H1 (cell line): ENCODE measurements around the gene ZNF483. TPM values are rescaled to one million over a fixed set of nuclear protein-coding genes. Genes with fewer than 3 reads are reported as not detected.

Experiments used
- CTCF ChIA-PET: fragments of 300-600 bp; sonication (Branson Sonifier 250); formaldehyde crosslinking; loops from one replicate; lab custom pipeline; 2021; ENCODE audit not compliant: partially characterized antibody; lab: Charles Lee
- POLR2A ChIA-PET: fragments of 300-600 bp; sonication (Branson Sonifier 250); formaldehyde crosslinking; loops from one replicate; lab custom pipeline; 2021; ENCODE audit warnings: inconsistent platforms; ENCODE audit not compliant: partially characterized antibody; lab: Charles Lee
- DNase-seq, 2 experiments: peaks; one replicate each; pipeline versions ENCODE4 v3.0.0 to v3.0.0-alpha.2; 2010 to 2022; ENCODE audit warnings: low spot score in 2 of 2, low read depth in 1 of 2, mixed read lengths in 1 of 2
- FAIRE-seq: peaks from 2 replicates; lab custom pipeline; 2011; peaks lifted over from hg19 to GRCh38; lab: Jason Lieb, UNC
- H2AFZ ChIP-seq: 2 replicates; pipeline ENCODE4 v1.8.1; 2012; ENCODE audit warnings: low read length, inconsistent platforms
- H2AK5ac ChIP-seq: 2 replicates; pipeline ENCODE4 v1.6.1; 2013; ENCODE audit warnings: low read depth, low read length
- H2BK120ac ChIP-seq: replicated peaks from 2 replicates; pipeline ENCODE3; 2013; ENCODE audit warnings: low read depth, low read length, inconsistent platforms
- H2BK12ac ChIP-seq: 2 replicates; pipeline ENCODE4 v1.6.1; 2013; ENCODE audit warnings: low read depth, low read length
- H2BK15ac ChIP-seq: 2 replicates; pipeline ENCODE4 v1.6.1; 2013; ENCODE audit warnings: low read length
- H2BK20ac ChIP-seq: 2 replicates; pipeline ENCODE4 v1.6.1; 2013; ENCODE audit warnings: low read length
- H2BK5ac ChIP-seq: 2 replicates; pipeline ENCODE4 v1.6.1; 2013; ENCODE audit warnings: low read depth, low read length
- H3K14ac ChIP-seq: 2 replicates; pipeline ENCODE4 v1.6.1; 2013; ENCODE audit warnings: inconsistent platforms; ENCODE audit not compliant: insufficient read length
- H3K18ac ChIP-seq: 2 replicates; pipeline ENCODE4 v1.6.1; 2013; ENCODE audit warnings: low read length; ENCODE audit errors: extremely low read depth
- H3K23ac ChIP-seq: 2 replicates; pipeline ENCODE4 v1.6.1; 2013; ENCODE audit warnings: inconsistent platforms; ENCODE audit not compliant: insufficient read length
- H3K23me2 ChIP-seq: 2 replicates; pipeline ENCODE4 v1.6.1; 2013; ENCODE audit warnings: low read depth, low read length
- H3K27ac ChIP-seq: 2 replicates; pipeline ENCODE4 v1.6.1; 2011; ENCODE audit warnings: low read depth, low read length, inconsistent platforms
- H3K27me3 ChIP-seq, 4 experiments: replicated peaks in 1 of 4; 1 replicate in 1 of 4; 2 replicates in 3 of 4; pipeline versions ENCODE4 v1.6.1 to v1.8.1; 2011 to 2013; ENCODE audit warnings: low read length in 3 of 4, mild to moderate bottlenecking in 3 of 4, inconsistent platforms in 2 of 4, mixed read lengths in 2 of 4, moderate library complexity in 1 of 4; ENCODE audit not compliant: control insufficient read depth in 3 of 4, insufficient read depth in 3 of 4; ENCODE audit errors: extremely low read depth in 1 of 4
- H3K36me3 ChIP-seq, 4 experiments: 2 replicates each; pipeline versions ENCODE4 v1.6.1 to v1.8.1; 2011 to 2013; ENCODE audit warnings: mild to moderate bottlenecking in 4 of 4, low read length in 3 of 4, moderate library complexity in 2 of 4, control low read depth in 1 of 4, inconsistent platforms in 1 of 4; ENCODE audit not compliant: insufficient read depth in 4 of 4, control insufficient read depth in 2 of 4
- H3K4ac ChIP-seq: replicated peaks from 2 replicates; pipeline ENCODE3; 2013; ENCODE audit warnings: low read length, low read depth, mixed read lengths, inconsistent platforms; ENCODE audit not compliant: insufficient read length
- H3K4me1 ChIP-seq, 4 experiments: replicated peaks in 1 of 4; 1 replicate in 1 of 4; 2 replicates in 3 of 4; pipeline versions ENCODE4 v1.6.1 to v1.8.1; 2011 to 2013; ENCODE audit warnings: low read length in 3 of 4, inconsistent platforms in 2 of 4, mixed read lengths in 1 of 4; ENCODE audit not compliant: insufficient read depth in 4 of 4, control insufficient read depth in 3 of 4
- H3K4me2 ChIP-seq, 2 experiments: 2 replicates each; pipeline versions ENCODE4 v1.6.1 to v1.8.1; 2011 to 2013; ENCODE audit warnings: low read depth in 2 of 2, low read length in 2 of 2, control low read depth in 1 of 2, inconsistent platforms in 1 of 2, mild to moderate bottlenecking in 1 of 2; ENCODE audit not compliant: insufficient read depth in 1 of 2
- H3K4me3 ChIP-seq, 4 experiments: fragments of 200-600, 300-600 bp in 1 of 4; sonication (generic), shearing (Covaris generic), sonication (Bioruptor Twin) in 1 of 4; 2 replicates each; pipeline versions ENCODE4 v1.5.1 to v1.8.1; 2011 to 2016; ENCODE audit warnings: low read length in 4 of 4, low read depth in 3 of 4, control low read depth in 2 of 4, inconsistent platforms in 2 of 4, mild to moderate bottlenecking in 2 of 4, mixed read lengths in 1 of 4, moderate library complexity in 1 of 4; ENCODE audit not compliant: insufficient read depth in 2 of 4; ENCODE audit errors: extremely low read depth in 1 of 4
- H3K56ac ChIP-seq: replicated peaks from 2 replicates; pipeline ENCODE3; 2013; ENCODE audit warnings: low read depth, mild to moderate bottlenecking, mixed read lengths, low read length, inconsistent platforms; ENCODE audit not compliant: insufficient read length
- H3K79me1 ChIP-seq: 2 replicates; pipeline ENCODE4 v1.6.1; 2013; ENCODE audit warnings: low read depth, low read length, control low read depth
- H3K79me2 ChIP-seq, 2 experiments: 2 replicates each; pipeline versions ENCODE4 v1.6.1 to v1.8.1; 2012 to 2013; ENCODE audit warnings: low read length in 2 of 2, mild to moderate bottlenecking in 2 of 2, inconsistent platforms in 1 of 2; ENCODE audit not compliant: insufficient read depth in 2 of 2, control insufficient read depth in 1 of 2
- H3K9ac ChIP-seq, 4 experiments: replicated peaks in 1 of 4; 1 replicate in 1 of 4; 2 replicates in 3 of 4; pipeline versions ENCODE4 v1.6.1 to v1.8.1; 2011 to 2013; ENCODE audit warnings: low read depth in 3 of 4, low read length in 3 of 4, control low read depth in 2 of 4, mild to moderate bottlenecking in 2 of 4, moderate library complexity in 2 of 4, inconsistent platforms in 1 of 4; ENCODE audit errors: extremely low read depth in 1 of 4
- H3K9me3 ChIP-seq, 2 experiments: 2 replicates each; pipeline versions ENCODE4 v1.6.1 to v1.8.1; 2012 to 2013; ENCODE audit warnings: mild to moderate bottlenecking in 2 of 2, moderate library complexity in 2 of 2, control low read depth in 1 of 2, inconsistent platforms in 1 of 2, low read depth in 1 of 2, low read length in 1 of 2, mixed read lengths in 1 of 2; ENCODE audit not compliant: insufficient read depth in 2 of 2
- H4K20me1 ChIP-seq, 2 experiments: replicated peaks in 1 of 2; 2 replicates each; pipeline versions ENCODE3 to v1.8.1; 2011 to 2013; ENCODE audit warnings: inconsistent platforms in 2 of 2, low read length in 2 of 2, mild to moderate bottlenecking in 1 of 2; ENCODE audit not compliant: insufficient read depth in 2 of 2, control insufficient read depth in 1 of 2
- H4K5ac ChIP-seq: 2 replicates; pipeline ENCODE4 v1.6.1; 2013; ENCODE audit warnings: low read length, low read depth, mixed read lengths, inconsistent platforms; ENCODE audit not compliant: insufficient read length
- H4K8ac ChIP-seq: 2 replicates; pipeline ENCODE4 v1.8.0; 2013; ENCODE audit warnings: mild to moderate bottlenecking, moderate library complexity, low read length, inconsistent platforms; ENCODE audit not compliant: insufficient read depth; ENCODE audit errors: extremely low read depth
- H4K91ac ChIP-seq: replicated peaks from 2 replicates; pipeline ENCODE3; 2013; ENCODE audit warnings: low read length, mixed read lengths, inconsistent platforms; ENCODE audit not compliant: insufficient read length
- CBX5 ChIP-seq: fragments of 300-800, 300-1000 bp; sonication (generic); IDR thresholded peaks from 2 replicates; pipeline ENCODE4 v1.7.1; 2016; ENCODE audit warnings: antibody characterized with exemption, low read length, low read depth
- HDAC2 ChIP-seq, 2 experiments: fragments of 300-600 bp in 1 of 2; sonication (generic) in 1 of 2; IDR thresholded peaks; 2 replicates each; pipeline ENCODE4 v1.6.1; 2011 to 2012; ENCODE audit warnings: low read depth in 2 of 2, low read length in 2 of 2, mild to moderate bottlenecking in 2 of 2, moderate library complexity in 2 of 2, borderline replicate concordance in 1 of 2, inconsistent platforms in 1 of 2
- JUND ChIP-seq: IDR thresholded peaks from 2 replicates; pipeline ENCODE4 v1.6.1; 2011; ENCODE audit warnings: mild to moderate bottlenecking, improper control_type of control experiment, low read length
- MAFK ChIP-seq: IDR thresholded peaks from 2 replicates; pipeline ENCODE4 v1.6.1; 2012; ENCODE audit warnings: low read depth, mild to moderate bottlenecking, improper control_type of control experiment, low read length
- NANOG ChIP-seq: IDR thresholded peaks from 2 replicates; pipeline ENCODE4 v1.6.1; 2011; ENCODE audit warnings: low read length, low read depth, mild to moderate bottlenecking, inconsistent platforms; ENCODE audit not compliant: insufficient read depth, poor library complexity, severe bottlenecking
- POLR2A ChIP-seq, 2 experiments: IDR thresholded peaks; 1 replicate in 1 of 2; 2 replicates in 1 of 2; pipeline ENCODE4 v1.6.1; 2011; ENCODE audit warnings: low read depth in 2 of 2, low read length in 2 of 2, mild to moderate bottlenecking in 2 of 2; ENCODE audit errors: control extremely low read depth in 1 of 2
- RBBP5 ChIP-seq: IDR thresholded peaks from 2 replicates; pipeline ENCODE4 v1.7.1; 2012; ENCODE audit warnings: low read depth, mild to moderate bottlenecking, inconsistent platforms, low read length, moderate library complexity, borderline replicate concordance
- SIN3A ChIP-seq, 2 experiments: IDR thresholded peaks in 1 of 2; conservative IDR thresholded peaks in 1 of 2; 2 replicates each; pipeline ENCODE4 v1.6.1; 2011 to 2012; ENCODE audit warnings: low read length in 2 of 2, improper control_type of control experiment in 1 of 2, low read depth in 1 of 2, mild to moderate bottlenecking in 1 of 2
- SIX5 ChIP-seq: IDR thresholded peaks from 2 replicates; pipeline ENCODE4 v1.6.1; 2011; ENCODE audit warnings: mild to moderate bottlenecking, low read depth, low read length
- SP2 ChIP-seq: IDR thresholded peaks from 2 replicates; pipeline ENCODE4 v1.6.1; 2012; ENCODE audit warnings: mild to moderate bottlenecking, low read length, inconsistent platforms
- SRF ChIP-seq: IDR thresholded peaks from 2 replicates; pipeline ENCODE4 v1.6.1; 2011; ENCODE audit warnings: mild to moderate bottlenecking, low read depth, low read length, moderate library complexity
- SUZ12 ChIP-seq: fragments of 200-600 bp; sonication (generic); IDR thresholded peaks from 2 replicates; pipeline ENCODE4 v1.6.1; 2012; ENCODE audit warnings: mild to moderate bottlenecking, inconsistent platforms, low read length, moderate library complexity, mixed read lengths
- TBP ChIP-seq: IDR thresholded peaks from 2 replicates; pipeline ENCODE4 v1.6.1; 2011; ENCODE audit warnings: low read depth, low read length, improper control_type of control experiment
- WGBS, 2 experiments: shearing (Covaris generic) in 1 of 2; methylation state at CpG; one replicate each; pipeline versions ENCODE4 v1.1.6 to v1.1.7; 2013 to 2015; ENCODE audit warnings: low lambda C conversion rate in 2 of 2, mixed read lengths in 2 of 2, inconsistent platforms in 1 of 2, low coverage in 1 of 2, missing lambda C conversion rate in 1 of 2; ENCODE audit not compliant: insufficient replicate concordance in 2 of 2, insufficient coverage in 1 of 2, insufficient read length in 1 of 2; ENCODE audit errors: extremely low coverage in 1 of 2, missing lambda C conversion rate in 1 of 2; 5-methylcytosine and 5-hydroxymethylcytosine counted together
- polyA plus RNA-seq, 7 experiments: library from polyadenylated mRNA; depleted of rRNA in 3 of 7; stranded (reverse) in 5 of 7; unstranded in 2 of 7; fragments of >200 nt in 5 of 7; fragments of 200-250 nt in 2 of 7; gene quantifications; 1 replicate in 5 of 7; 2 replicates in 1 of 7; 4 replicates in 1 of 7; pipeline versions ENCODE4 v1.2.1 to v1.2.3, GENCODE V29; 2011 to 2013; ENCODE audit warnings: missing spikeins in 2 of 7, mixed read lengths in 2 of 7
- total RNA-seq: library from RNA; stranded (reverse); fragmentation: NEBNext Ultra II Directional; extraction: Animal tissue kit (Norgen Biotek cat#: 25700); gene quantifications from 2 replicates; pipeline ENCODE4 v1.2.1, GENCODE V29; 2021
- TF ChIP-seq, protein P1 (sequence below): IDR thresholded peaks from 2 replicates; pipeline ENCODE4 v1.6.1; 2011; ENCODE audit warnings: low read depth, mild to moderate bottlenecking, low read length; ENCODE audit not compliant: insufficient read depth

ZNF483 gene
- total and polyA plus RNA-seq, 2 of the 8 experiments (the other 6 are each of a cell fraction or from before 2014, with no cell fraction given), result 4.8 to 83.8 TPM

DNA sequence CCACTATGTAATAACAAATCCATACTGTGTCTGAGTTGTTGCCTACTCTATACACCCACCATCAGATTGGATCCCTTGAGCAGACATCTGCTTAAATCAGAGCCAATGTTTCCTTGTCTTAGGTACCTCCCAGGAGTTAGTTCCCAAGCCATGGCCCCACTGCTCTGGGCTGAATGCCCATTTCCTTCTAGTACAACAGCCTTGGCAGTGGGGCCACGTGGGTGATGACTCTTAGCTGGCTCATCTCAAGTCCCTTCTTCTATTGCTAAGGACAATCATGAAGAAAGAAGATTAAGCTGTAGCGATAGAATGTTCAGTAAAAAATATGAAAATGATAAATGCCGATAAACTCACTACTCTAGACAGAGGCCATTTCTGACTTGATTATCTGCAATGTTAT lies 57.9 kb downstream of the ZNF483 start:
- Histone ChIP-seq H3K18ac (no peak overlapping the region), H3K4me1 (no peaks in the 10 kb centered on the region), H4K5ac (no peak overlapping the region), H2BK15ac (no peak overlapping the region), H3K79me1 (no peaks in the 10 kb centered on the region), H3K4ac (no peak overlapping the region), H3K23ac (no peak overlapping the region), H2BK5ac (no peak overlapping the region), H3K4me2 (no peak overlapping the region), H3K14ac (no peak overlapping the region), H4K20me1 (no peaks in the 10 kb centered on the region), H2AK5ac (no peak overlapping the region), H3K27me3 (no peaks in the 10 kb centered on the region), H2BK20ac (no peak overlapping the region), H3K23me2 (peaks cover 2% of the 10 kb centered on the region; the same call in 1 of the 2 replicates), H3K36me3 (peaks cover 3 to 35% (median 13%) of the 10 kb centered on the region in 4 experiments; a peak in 6 of 8 replicates), H3K4me3 (no peak overlapping the region), H4K91ac (no peak overlapping the region), H2BK120ac (no peak overlapping the region), H3K9me3 (no peaks in the 10 kb centered on the region), H4K8ac (no peak overlapping the region), H2AFZ (no peak overlapping the region), H3K56ac (no peak overlapping the region), H3K79me2 (no peaks in the 10 kb centered on the region), H3K9ac (no peak overlapping the region), H3K27ac (no peak overlapping the region), H2BK12ac (no peak overlapping the region)
- ChIA-PET POLR2A (no interaction called here), CTCF (interaction anchor here (1.4 kb wide), 1 partner anchor 24 kb away, joined by 4 read pairs; no protein-coding TSS in a partner anchor)
- 95% methylated on average over 3 of the region's 3 CpGs; no CpG with 5 or more reads in 1 of the 2 experiments for WGBS, 2 experiments
- FAIRE-seq (no peak), DNase-seq (no peak)
- TF ChIP-seq RBBP5 (no peak), POLR2A (IDR thresholded peaks at IDR 0.05; ENCODE audit: control extremely low read depth in 1 of 2, low read depth in 2 of 2, low read length in 2 of 2) (no peak), SUZ12 (no peak), TBP (no peak), MAFK (no peak), SP2 (no peak), NANOG (no peak), SIN3A (conservative IDR thresholded peaks at IDR 0.05 in 1 of 2, IDR thresholded peaks at IDR 0.05 in 1 of 2; ENCODE audit: low read depth in 1 of 2, low read length in 2 of 2) (no peak), CBX5 (no peak), HDAC2 (IDR thresholded peaks at IDR 0.05; ENCODE audit: borderline replicate concordance in 1 of 2, low read depth in 2 of 2, low read length in 2 of 2) (no peak), JUND (no peak), SIX5 (no peak), SRF (no peak)
- TF ChIP-seq, protein P1, sequence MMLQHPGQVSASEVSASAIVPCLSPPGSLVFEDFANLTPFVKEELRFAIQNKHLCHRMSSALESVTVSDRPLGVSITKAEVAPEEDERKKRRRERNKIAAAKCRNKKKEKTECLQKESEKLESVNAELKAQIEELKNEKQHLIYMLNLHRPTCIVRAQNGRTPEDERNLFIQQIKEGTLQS, result no peak
